ENCODE results near the gene MXD3.
"Not testable (repeated sequence)": the region's sequence is repeated elsewhere in the genome, so short reads cannot be mapped to it uniquely, and the experiment has no call there.

Gene MXD3

DNA sequence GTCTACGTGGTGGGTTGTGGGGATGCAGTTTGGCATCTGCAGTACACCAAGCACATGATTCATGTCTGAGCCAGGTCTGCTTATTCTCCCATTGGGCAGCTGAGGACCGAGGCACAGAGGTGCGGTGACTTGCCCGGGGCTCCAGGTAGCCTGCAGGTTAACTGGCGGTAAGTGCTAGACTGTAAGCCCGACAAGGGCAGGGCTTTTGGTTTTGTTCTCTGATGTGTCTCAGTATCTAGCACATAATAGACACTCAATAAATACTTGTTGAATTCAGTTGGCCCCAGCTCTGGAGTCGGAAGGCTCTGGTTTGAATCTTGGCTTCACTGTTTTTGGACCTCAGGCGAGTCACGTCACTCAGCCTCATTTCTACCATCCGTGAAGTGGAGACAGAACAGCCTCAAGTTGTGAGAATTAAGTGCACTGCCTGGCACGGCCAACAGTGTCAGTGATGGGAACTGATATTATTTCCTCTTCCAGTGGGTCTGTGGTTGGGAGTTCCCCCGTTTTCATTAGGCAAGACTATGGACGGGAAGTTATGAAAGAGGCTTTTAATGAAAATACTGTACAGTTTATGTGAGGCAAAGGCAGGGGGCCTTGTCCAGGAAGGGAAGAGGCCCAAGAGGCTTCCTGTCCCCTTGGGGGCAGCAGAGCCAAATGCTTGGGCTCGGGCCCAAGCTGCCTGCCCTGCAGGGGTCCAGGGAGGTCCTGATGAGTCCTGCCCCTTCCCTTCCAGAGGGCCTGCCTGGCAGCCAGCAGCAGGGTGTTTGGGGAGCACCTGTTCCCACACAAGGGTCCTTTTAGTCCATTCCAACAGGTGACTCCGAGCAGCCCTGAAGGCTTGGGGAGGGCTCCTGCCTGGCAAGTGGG, 4.8 kb downstream of the MXD3 start:
- H3K4me3 ChIP-seq = peak overlapping the region in 2 of 7 experiments; percentile 1 to 8
- H3K27ac ChIP-seq = peak overlapping the region in 17 of 21 experiments; percentile 10 to 96 (median 65)

GRCh38 chr5:177306103-177306640, 5.5 kb downstream of the MXD3 start:
- peak overlapping the region in 12 of 21 experiments; percentile 10 to 97 (median 74) for H3K27ac ChIP-seq

DNA sequence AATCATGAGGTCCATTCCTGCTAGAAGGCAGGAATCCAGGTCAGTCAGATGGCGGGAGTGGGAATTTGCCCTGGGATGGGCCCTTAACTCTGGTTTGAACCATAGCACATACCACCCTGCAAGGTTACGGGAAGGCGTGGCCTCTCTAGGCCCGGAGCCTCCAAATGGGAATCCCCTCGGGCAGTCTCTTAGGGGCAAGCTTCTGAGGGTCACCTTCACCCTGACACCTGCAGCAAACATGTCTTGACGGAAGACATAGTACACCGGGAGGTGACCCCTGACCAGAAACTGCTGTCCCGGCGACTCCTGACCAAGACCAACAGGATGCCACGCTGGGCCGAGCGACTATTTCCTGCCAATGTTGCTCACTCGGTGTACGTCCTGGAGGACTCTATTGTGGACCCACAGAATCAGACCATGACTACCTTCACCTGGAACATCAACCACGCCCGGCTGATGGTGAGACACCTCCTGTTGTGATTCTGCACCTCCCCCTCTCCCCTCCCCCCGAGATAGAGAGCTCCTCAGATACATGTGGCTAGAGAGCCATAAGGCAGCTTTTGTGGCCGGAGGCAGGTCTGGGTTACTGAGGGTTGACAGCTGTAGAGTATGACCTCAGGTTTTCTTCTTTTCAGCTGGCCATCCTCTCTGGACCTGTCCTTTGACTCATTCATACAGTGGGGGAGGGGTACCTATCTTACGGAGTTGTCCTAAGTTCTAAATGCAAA, 7.1 kb downstream of the MXD3 start:
- peak overlapping the region; percentile 51 to 90 (median 77) for H3K4me3 ChIP-seq
- H3K27ac ChIP-seq = peak overlapping the region; percentile 75 to 98 (median 93)

More at GRCh38 chr5:177306103-177306640, 5.5 kb downstream of the MXD3 start:
- not testable (repeated sequence) for H3K4me3 ChIP-seq

- Histone ChIP-seq H3K4me3 (peak overlapping the region; percentile 51 to 90 (median 77)), H3K27ac (peak overlapping the region; percentile 75 to 98 (median 93))
Measured at GRCh38 chr5:177303925-177304391, 7.7 kb downstream of the MXD3 start.

GRCh38 chr5:177303121-177303924, 8.4 kb downstream of the MXD3 start, which contains the start of the genes PRELID1 and RAB24:
Gene PRELID1, plus strand, starts transcription at chr5:177303799. Its CDS starts 187 bp downstream, at chr5:177303986.
Gene RAB24, minus strand, starts transcription at chr5:177303719. Its CDS starts 431 bp downstream, at chr5:177303288.
- H3K4me3 ChIP-seq = peak within 1 kb of the TSS; percentile 51 to 90 (median 77)
- peak within 1 kb of the TSS; percentile 75 to 98 (median 93) for H3K27ac ChIP-seq

GRCh38 chr5:177302354-177303110, 9.2 kb downstream of the MXD3 start:
- H3K27ac ChIP-seq = peak overlapping the region; percentile 75 to 98 (median 93)
- H3K4me3 ChIP-seq = peak overlapping the region; percentile 51 to 90 (median 77)

DNA sequence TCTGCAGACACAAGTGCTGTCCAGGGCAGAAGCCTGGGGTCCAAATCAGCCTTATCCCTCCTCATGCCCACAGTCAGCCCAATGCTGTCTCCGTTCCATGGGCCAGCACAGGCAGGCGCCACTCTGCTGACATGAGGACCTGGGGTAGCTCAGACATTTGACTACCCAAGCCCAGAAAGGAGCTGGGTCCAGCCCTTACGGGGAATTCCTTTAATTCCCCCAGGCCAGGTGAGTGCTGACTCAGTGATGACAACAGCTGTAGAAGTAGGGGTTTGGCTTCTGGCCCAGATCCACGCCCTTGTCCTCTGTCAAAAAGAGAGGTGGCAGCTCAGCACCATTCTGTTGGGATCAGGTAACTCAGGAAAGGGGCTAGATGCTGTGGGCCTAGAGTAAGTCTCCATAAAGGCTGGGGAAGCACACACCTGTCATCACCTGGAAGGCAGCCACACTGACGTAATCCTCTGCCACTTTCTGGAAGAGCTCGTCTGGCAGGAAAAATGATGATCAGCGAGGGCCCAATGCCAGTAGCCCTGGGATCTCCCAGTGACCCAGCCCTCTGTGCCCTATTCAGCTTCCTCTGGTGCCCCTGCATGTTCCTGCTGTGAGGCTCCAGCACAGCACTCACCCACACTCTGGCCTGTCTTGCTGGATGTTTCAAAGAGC, 10.1 kb downstream of the MXD3 start:
- H3K27ac ChIP-seq = peak overlapping the region in 20 of 21 experiments; percentile 75 to 98 (median 93)
- H3K4me3 ChIP-seq = peak overlapping the region in 4 of 7 experiments; percentile 60 to 90 (median 78)

DNA sequence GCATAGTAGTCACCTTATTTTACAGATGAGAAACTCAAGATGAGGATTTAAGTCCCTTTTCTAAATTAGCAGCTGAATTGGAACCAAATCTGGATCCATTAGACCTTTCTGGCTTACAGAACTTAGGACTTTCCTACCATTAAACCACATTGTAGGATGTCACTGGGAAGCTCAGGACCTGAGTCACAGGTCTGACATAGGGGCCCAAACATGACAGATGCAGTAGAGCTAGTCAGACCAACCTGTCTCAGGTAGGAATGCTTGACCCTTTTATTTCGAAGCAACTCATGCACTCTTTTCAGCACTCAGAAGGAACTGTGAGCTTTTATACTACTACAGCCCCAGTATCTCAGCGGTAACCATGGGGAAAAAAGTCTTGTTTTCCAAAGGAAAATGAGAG, 10.7 kb downstream of the MXD3 start:
- Histone ChIP-seq H3K4me3 (peak overlapping the region in 1 of 7 experiments; percentile 90), H3K27ac (peak overlapping the region in 20 of 21 experiments; percentile 54 to 98 (median 92))

GRCh38 chr5:177300236-177300880, 11.3 kb downstream of the MXD3 start:
- H3K4me3 ChIP-seq = peak overlapping the region in 1 of 7 experiments; percentile 2
- H3K27ac ChIP-seq = peak overlapping the region in 20 of 21 experiments; percentile 54 to 98 (median 92)

DNA sequence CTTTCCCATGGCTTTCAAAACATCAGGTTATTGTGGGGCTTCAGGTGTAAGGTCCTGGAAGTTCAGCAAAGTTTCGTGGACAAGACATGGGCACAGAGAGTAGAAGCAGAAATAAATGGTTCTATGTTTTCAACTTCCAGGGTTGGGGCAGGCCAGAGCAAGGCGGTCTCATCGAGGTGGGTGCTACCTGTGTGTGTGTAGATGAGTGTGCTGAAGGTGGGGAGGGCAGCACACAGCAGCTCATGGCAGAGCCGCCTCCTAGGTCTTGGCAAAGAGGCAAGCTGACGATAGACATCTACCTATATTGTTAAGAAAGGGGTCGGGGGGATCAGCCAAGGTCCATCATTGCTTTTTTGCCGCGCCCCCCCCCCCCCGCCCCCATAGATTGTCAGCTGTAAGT, 12.0 kb downstream of the MXD3 start:
- H3K4me3 ChIP-seq = no peak overlapping the region
- peak overlapping the region in 20 of 21 experiments; percentile 38 to 98 (median 92) for H3K27ac ChIP-seq

DNA sequence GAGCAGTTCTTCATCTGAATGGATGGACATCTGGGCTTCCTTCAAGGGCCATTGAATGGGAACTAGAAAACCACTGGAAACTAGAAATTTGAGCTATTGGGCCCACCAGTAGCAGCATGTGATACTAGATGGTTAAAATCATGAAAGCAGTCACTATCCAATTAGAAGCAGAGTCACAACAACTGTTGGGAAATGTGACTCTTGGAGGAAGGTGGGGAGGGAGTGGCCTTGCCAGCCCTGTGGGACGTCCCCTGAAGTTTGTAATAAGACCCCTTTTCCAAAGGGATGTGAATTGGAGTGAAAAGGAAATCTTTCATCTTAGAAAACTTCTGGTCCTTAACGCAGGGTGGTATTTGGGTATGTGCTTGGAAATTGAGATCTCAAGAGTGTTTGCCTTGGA, 13.8 kb downstream of the MXD3 start:
- H3K4me3 ChIP-seq = no peak overlapping the region
- H3K27ac ChIP-seq = peak overlapping the region in 1 of 21 experiments; percentile 95

DNA sequence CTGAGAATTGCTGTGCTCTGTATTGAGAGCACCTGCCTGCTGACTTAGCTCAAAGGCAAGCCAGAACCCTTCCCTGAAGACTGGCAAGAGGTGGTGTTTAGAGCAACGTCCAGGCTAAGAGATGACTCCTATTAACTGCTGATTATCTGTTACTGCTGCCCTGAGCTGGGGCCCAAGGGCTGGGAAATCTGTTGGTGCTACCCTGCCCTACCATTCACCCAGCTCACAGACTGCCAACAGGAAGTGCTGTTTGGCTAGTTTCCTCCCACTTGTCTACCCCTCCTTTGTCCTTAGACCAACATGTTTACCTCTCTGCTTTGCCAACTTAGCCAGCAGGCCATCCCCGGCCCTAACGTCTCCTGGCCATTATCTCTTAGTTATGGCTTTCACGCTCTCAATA, 15.1 kb downstream of the MXD3 start:
- no peak overlapping the region for H3K4me3 ChIP-seq
- H3K27ac ChIP-seq = peak overlapping the region in 10 of 21 experiments; percentile 6 to 67 (median 29)

GRCh38 chr5:177295924-177296323, 15.8 kb downstream of the MXD3 start:
- Histone ChIP-seq H3K4me3 (no peak overlapping the region), H3K27ac (peak overlapping the region in 8 of 21 experiments; percentile 7 to 61 (median 29))

DNA sequence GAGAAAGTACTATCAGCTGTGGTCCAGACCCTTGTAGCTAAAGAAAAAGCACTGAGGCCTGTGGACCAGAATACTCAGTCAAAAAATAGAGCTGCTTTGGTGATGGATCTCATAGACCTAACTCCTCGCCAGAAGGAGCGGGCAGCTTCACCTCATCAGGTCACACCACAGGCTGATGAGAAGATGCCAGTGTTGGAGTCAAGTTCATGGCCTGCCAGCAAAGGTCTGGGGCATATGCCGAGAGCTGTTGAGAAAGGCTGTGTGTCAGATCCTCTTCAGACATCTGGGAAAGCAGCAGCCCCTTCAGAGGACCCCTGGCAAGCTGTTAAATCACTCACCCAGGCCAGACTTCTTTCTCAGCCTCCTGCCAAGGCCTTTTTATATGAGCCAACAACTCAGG, 17.1 kb downstream of the MXD3 start:
- no peak overlapping the region for H3K27ac ChIP-seq
- no peak overlapping the region for H3K4me3 ChIP-seq

DNA sequence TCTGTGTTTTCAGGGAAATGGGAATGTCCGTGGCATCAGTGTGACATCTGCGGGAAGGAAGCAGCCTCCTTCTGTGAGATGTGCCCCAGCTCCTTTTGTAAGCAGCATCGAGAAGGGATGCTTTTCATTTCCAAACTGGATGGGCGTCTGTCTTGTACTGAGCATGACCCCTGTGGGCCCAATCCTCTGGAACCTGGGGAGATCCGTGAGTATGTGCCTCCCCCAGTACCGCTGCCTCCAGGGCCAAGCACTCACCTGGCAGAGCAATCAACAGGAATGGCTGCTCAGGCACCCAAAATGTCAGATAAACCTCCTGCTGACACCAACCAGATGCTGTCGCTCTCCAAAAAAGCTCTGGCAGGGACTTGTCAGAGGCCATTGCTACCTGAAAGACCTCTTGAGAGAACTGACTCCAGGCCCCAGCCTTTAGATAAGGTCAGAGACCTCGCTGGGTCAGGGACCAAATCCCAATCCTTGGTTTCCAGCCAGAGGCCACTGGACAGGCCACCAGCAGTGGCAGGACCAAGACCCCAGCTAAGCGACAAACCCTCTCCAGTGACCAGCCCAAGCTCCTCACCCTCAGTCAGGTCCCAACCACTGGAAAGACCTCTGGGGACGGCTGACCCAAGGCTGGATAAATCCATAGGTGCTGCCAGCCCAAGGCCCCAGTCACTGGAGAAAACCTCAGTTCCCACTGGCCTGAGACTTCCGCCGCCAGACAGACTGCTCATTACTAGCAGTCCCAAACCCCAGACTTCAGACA, 17.7 kb downstream of the MXD3 start:
- Histone ChIP-seq H3K27ac (no peak overlapping the region), H3K4me3 (no peak overlapping the region)

GRCh38 chr5:177291735-177292134, 20.0 kb downstream of the MXD3 start:
- Histone ChIP-seq H3K4me3 (no peak overlapping the region), H3K27ac (no peak overlapping the region)

Measured in skin epidermis (tissue), 12 donors.